Natural killer cell (primary cell): ENCODE data around the gene OR51B6. TPM values are rescaled to one million over a fixed set of nuclear protein-coding genes. Genes with fewer than 3 reads are reported as not detected.
"Not testable (repeated sequence)": the region's sequence is repeated elsewhere in the genome, so short reads cannot be mapped to it uniquely, and the experiment has no call there.

Experiments used
- ATAC-seq, 3 donors: fragments of 150-1000 bp in 2 of 3; fragments of 200-7000 bp in 1 of 3; cut with Tn5 transposase; 1 replicate in 1 of 3; 2 replicates in 2 of 3; pipeline ENCODE4 v1.10.0; 2021; ENCODE audit warnings: mild to moderate bottlenecking in 2 of 3, moderate library complexity in 2 of 3
- DNase-seq, 2 donors: peaks; one replicate each; pipeline versions ENCODE4 v3.0.0 to v3.0.0-alpha.2; 2013 to 2021; ENCODE audit warnings: mixed read lengths in 1 of 2
- H3K27ac ChIP-seq: one replicate; pipeline ENCODE4 v1.5.1; 2013; ENCODE audit warnings: mild to moderate bottlenecking, low read length
- H3K27me3 ChIP-seq: one replicate; pipeline ENCODE4 v1.6.1; 2013; ENCODE audit warnings: low read length; ENCODE audit not compliant: control insufficient read depth, insufficient read depth
- H3K36me3 ChIP-seq: one replicate; pipeline ENCODE4 v1.6.1; 2013; ENCODE audit warnings: low read length; ENCODE audit not compliant: control insufficient read depth, insufficient read depth
- H3K4me1 ChIP-seq: one replicate; pipeline ENCODE4 v1.6.1; 2013; ENCODE audit warnings: low read length; ENCODE audit not compliant: control insufficient read depth, insufficient read depth
- H3K4me3 ChIP-seq: one replicate; pipeline ENCODE4 v1.5.1; 2013; ENCODE audit warnings: low read length
- H3K9me3 ChIP-seq: one replicate; pipeline ENCODE4 v1.6.1; 2013; ENCODE audit warnings: low read length; ENCODE audit not compliant: control insufficient read depth, insufficient read depth
- H3K27ac Mint-ChIP-seq, 2 donors: one replicate each; pipeline ENCODE4 v1.8.0; 2022; ENCODE audit warnings: mild to moderate bottlenecking in 2 of 2, mixed read lengths in 2 of 2, moderate library complexity in 1 of 2
- H3K27me3 Mint-ChIP-seq, 2 donors: one replicate each; pipeline ENCODE4 v1.8.0; 2022; ENCODE audit warnings: low read depth in 2 of 2, mixed read lengths in 2 of 2
- H3K36me3 Mint-ChIP-seq: one replicate; pipeline ENCODE4 v1.8.0; 2022; ENCODE audit warnings: mixed read lengths
- H3K4me1 Mint-ChIP-seq, 2 donors: one replicate each; pipeline ENCODE4 v1.8.0; 2022; ENCODE audit warnings: mixed read lengths in 2 of 2
- H3K4me3 Mint-ChIP-seq: one replicate; pipeline ENCODE4 v1.8.0; 2022; ENCODE audit warnings: mild to moderate bottlenecking, moderate library complexity, mixed read lengths
- H3K9me3 Mint-ChIP-seq, 2 donors: one replicate each; pipeline ENCODE4 v1.8.0; 2022; ENCODE audit warnings: mixed read lengths in 2 of 2
- WGBS: methylation state at CpG from one replicate; pipeline ENCODE4 v1.1.7; 2013; ENCODE audit warnings: missing lambda C conversion rate; ENCODE audit not compliant: insufficient coverage; 5-methylcytosine and 5-hydroxymethylcytosine counted together
- intact Hi-C: fragments of 100-400 bp; cut with micrococcal nuclease; formaldehyde crosslinking; loops from one replicate; pipeline ENCODE4 v1.14.2; 2022
- total RNA-seq, 4 donors: library from RNA; stranded (reverse); fragments of 120-200 nt in 1 of 4; gene quantifications; one replicate each; pipeline versions ENCODE4 v1.2.3 to v1.2.4, GENCODE V29; 2013 to 2022
- TF ChIP-seq, protein P1 (sequence below): fragments of 200-600 bp; IDR thresholded peaks from one replicate; pipeline ENCODE4 v1.8.0; 2022; ENCODE audit warnings: antibody characterized with exemption

OR51B6 gene
- total RNA-seq, 3 donors from 2014 or later (not counting 1 experiment from before 2014, with no cell fraction given), result not detected

DNA sequence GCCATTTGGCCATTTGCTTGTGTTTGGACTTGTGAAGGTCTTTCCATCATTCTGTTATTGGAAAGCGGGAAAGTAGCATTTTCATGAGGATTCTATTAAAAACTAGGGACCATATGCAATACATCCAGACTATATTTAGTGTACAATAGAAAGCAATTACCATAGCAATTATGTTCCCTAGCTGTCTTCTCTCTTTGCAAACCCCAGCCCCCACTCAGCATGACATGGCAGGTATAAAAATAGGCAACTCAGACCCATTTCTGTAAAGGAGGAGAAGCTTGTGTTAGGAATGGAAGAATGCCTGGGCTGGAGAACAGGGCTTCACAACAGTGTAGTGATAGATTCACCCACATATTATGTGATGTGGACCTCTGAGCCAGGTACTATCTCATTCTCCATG, 12.4 kb downstream of the OR51B6 start:
- H3K36me3 ChIP-seq, result no peaks in the 10 kb centered on the region
- no peaks in the 10 kb centered on the region for H3K9me3 ChIP-seq
- intact Hi-C loops, result no loop called here
- TF ChIP-seq, protein P1, sequence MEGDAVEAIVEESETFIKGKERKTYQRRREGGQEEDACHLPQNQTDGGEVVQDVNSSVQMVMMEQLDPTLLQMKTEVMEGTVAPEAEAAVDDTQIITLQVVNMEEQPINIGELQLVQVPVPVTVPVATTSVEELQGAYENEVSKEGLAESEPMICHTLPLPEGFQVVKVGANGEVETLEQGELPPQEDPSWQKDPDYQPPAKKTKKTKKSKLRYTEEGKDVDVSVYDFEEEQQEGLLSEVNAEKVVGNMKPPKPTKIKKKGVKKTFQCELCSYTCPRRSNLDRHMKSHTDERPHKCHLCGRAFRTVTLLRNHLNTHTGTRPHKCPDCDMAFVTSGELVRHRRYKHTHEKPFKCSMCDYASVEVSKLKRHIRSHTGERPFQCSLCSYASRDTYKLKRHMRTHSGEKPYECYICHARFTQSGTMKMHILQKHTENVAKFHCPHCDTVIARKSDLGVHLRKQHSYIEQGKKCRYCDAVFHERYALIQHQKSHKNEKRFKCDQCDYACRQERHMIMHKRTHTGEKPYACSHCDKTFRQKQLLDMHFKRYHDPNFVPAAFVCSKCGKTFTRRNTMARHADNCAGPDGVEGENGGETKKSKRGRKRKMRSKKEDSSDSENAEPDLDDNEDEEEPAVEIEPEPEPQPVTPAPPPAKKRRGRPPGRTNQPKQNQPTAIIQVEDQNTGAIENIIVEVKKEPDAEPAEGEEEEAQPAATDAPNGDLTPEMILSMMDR, result no peak
- 60% methylated on average over 1 of the region's 1 CpG for WGBS
- Mint-ChIP-seq H3K9me3 (no peaks in the 10 kb centered on the region), H3K27me3 (no peaks in the 10 kb centered on the region), H3K36me3 (no peaks in the 10 kb centered on the region), H3K4me1 (no peaks in the 10 kb centered on the region), H3K27ac (no peak overlapping the region), H3K4me3 (no peak overlapping the region)
- no peaks in the 10 kb centered on the region for H3K27me3 ChIP-seq
- H3K27ac ChIP-seq, result no peak overlapping the region
- H3K4me3 ChIP-seq, result no peak overlapping the region
- DNase-seq (no peak), ATAC-seq (no peak)
- no peaks in the 10 kb centered on the region for H3K4me1 ChIP-seq

DNA sequence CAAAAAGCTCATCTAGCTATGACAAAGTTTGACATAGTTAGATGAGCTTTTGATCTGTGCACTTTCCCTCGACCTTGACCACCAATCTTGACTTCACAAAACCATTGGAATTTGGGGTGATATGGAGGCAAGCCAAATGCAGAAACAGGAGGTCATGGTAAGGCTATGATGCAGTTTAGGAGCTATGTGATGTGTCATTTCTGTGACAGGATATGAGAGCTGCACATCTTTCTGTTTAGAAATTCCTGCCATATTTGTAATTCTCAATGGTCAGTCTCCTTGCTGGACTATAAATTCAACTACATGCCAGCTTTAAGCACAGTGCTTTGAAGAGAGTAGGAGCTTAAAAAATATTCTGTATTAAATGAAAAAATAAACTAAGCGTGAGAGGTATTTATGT, 12.9 kb downstream of the OR51B6 start:
- Histone ChIP-seq H3K27ac (no peak overlapping the region), H3K27me3 (no peaks in the 10 kb centered on the region), H3K9me3 (no peaks in the 10 kb centered on the region), H3K4me1 (no peaks in the 10 kb centered on the region), H3K36me3 (no peaks in the 10 kb centered on the region), H3K4me3 (no peak overlapping the region)
- H3K4me1 Mint-ChIP-seq, result no peaks in the 10 kb centered on the region
- no peak overlapping the region for H3K4me3 Mint-ChIP-seq
- TF ChIP-seq, protein P1, result no peak
- H3K27me3 Mint-ChIP-seq, result no peaks in the 10 kb centered on the region
- H3K27ac Mint-ChIP-seq, result no peak overlapping the region
- no peaks in the 10 kb centered on the region for H3K36me3 Mint-ChIP-seq
- DNase-seq, result no peak
- WGBS, result 85% methylated on average over 2 of the region's 2 CpGs
- intact Hi-C loops, result no loop called here
- no peaks in the 10 kb centered on the region for H3K9me3 Mint-ChIP-seq
- ATAC-seq, result no peak

DNA sequence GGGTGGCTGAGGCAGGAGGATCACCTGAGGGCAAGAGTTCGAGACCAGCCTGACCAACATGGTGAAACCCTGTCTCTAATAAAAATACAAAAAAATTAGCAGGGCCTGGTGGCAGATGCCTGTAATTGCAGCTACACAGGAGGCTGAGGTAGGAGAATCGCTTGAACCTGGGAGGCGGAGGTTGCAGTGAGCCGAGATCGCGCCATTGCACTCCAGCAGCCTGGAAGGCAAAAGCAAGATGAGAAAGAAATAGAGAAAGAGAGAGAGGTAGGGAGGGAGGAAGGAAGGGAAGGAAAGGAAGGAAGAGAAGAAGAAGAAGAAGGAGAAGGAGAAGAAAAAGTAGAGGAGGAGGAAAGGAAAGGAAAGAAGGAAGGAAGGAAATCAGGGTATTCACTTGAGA, 15.1 kb downstream of the OR51B6 start:
- H3K27ac ChIP-seq, H3K36me3 ChIP-seq, H3K4me3 ChIP-seq, H3K27me3 Mint-ChIP-seq, H3K4me3 Mint-ChIP-seq, H3K36me3 Mint-ChIP-seq, intact Hi-C loops, H3K9me3 ChIP-seq, H3K4me1 ChIP-seq, H3K27ac Mint-ChIP-seq, H3K4me1 Mint-ChIP-seq, ATAC-seq, H3K27me3 ChIP-seq, DNase-seq, H3K9me3 Mint-ChIP-seq: not testable (repeated sequence)
- WGBS, result 93% methylated on average over 6 of the region's 6 CpGs

DNA sequence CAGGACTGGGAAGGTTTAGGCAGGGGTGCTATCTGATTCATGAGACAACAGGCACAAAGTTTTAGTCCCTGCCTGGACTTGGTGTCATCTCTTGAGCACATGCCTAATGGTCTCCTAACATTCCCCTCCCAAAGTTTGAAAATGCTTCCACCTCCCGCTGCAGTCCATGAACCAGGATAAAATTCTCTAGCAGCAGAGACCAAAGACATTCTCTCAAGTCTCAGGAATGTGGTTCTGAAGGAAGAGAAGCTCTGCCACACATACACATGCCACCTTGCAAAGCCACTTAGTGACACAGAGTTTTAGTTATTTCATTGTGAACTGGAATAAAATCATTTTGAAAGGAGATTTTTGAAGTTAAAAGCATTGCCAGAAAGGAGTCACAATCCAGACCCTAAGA, 15.5 kb downstream of the OR51B6 start:
- 75% methylated on average over 1 of the region's 1 CpG for WGBS

More for the DNA sequence above, 15.5 kb downstream of the OR51B6 start:
- H3K4me3 Mint-ChIP-seq, result no peak overlapping the region
- H3K27me3 ChIP-seq, result no peaks in the 10 kb centered on the region
- H3K36me3 Mint-ChIP-seq, result no peaks in the 10 kb centered on the region
- H3K27me3 Mint-ChIP-seq, result no peaks in the 10 kb centered on the region
- no peaks in the 10 kb centered on the region for H3K9me3 Mint-ChIP-seq
- TF ChIP-seq, protein P1, result no peak
- no peak overlapping the region for H3K27ac ChIP-seq
- H3K4me1 ChIP-seq, result no peaks in the 10 kb centered on the region
- H3K4me1 Mint-ChIP-seq, result no peaks in the 10 kb centered on the region
- intact Hi-C loops, result no loop called here
- H3K9me3 ChIP-seq, result no peaks in the 10 kb centered on the region
- DNase-seq, result no peak
- no peak for ATAC-seq
- H3K36me3 ChIP-seq, result no peaks in the 10 kb centered on the region
- H3K27ac Mint-ChIP-seq, result no peak overlapping the region
- no peak overlapping the region for H3K4me3 ChIP-seq
